NCI-H2196 treated with DMSO at 0.1 percent for 48 hours (cell line): ENCODE results near the gene FOXR1.
A peak's percentile ranks its signal among the peaks of the same experiment; 100 is the strongest.
"Not testable (repeated sequence)": the region's sequence is repeated elsewhere in the genome, so short reads cannot be mapped to it uniquely, and the experiment has no call there.

Source experiments
- DNase-seq: peaks from one replicate; lab custom pipeline; 2025; ENCODE audit not compliant: unreplicated experiment; lab: John Stamatoyannopoulos, UW

Gene FOXR1

GRCh38 chr11:118996926-118997626, 25.5 kb downstream of the FOXR1 start:
- peak; percentile 10 for DNase-seq

DNA sequence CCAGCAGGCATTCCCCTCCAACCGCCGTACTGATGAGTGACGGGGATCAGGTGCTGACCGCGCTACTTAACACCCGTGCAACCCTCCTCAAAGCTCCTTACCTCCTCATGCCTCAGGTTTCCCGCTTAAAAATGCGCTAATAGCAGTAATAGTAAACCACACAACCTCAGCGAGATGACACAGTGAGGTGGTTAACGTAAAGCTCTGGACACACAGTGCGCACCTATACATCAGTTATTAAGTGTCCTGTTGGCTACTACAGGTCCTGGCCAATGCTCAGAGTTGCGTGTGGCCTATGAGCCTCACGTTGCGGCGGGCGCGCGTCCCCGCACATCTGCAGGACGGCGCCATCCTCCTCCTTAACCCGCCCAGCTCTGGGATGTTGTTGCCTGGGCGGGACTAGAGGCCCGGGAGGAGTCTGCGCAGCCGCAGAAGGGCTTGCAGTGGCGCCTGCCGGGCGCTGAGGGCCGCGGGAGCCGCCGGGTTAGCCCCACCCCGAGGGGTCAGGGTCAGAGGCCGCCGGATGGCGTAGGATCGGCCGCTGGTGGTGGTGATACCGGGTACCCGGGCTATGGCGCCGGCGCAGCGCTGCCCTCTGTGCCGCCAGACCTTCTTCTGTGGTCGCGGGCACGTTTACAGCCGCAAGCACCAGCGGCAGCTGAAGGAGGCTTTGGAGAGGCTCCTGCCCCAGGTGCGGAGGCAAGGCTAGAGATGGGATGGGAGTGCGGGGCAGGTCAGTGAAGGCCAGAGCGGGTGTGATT, 26.2 kb downstream of the FOXR1 start, which contains the start of gene CENATAC:
Gene CENATAC (plus strand): TSS at position 512 of the 761 bp plus-strand sequence. CDS start 60 bp downstream, at position 572.
- peak; percentile 91 for DNase-seq

DNA sequence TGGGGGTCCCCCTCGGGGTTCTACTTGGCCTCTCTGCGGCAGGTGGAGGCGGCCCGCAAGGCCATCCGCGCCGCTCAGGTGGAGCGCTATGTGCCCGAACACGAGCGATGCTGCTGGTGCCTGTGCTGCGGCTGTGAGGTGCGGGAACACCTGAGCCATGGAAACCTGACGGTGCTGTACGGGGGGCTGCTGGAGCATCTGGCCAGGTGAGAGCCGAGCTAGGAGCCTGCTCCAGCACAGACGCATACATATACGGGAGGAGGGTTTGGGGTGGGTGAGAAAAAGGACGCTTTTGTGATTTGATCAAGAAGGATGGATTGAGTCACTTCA, 26.8 kb downstream of the FOXR1 start:
- DNase-seq: no peak

DNA sequence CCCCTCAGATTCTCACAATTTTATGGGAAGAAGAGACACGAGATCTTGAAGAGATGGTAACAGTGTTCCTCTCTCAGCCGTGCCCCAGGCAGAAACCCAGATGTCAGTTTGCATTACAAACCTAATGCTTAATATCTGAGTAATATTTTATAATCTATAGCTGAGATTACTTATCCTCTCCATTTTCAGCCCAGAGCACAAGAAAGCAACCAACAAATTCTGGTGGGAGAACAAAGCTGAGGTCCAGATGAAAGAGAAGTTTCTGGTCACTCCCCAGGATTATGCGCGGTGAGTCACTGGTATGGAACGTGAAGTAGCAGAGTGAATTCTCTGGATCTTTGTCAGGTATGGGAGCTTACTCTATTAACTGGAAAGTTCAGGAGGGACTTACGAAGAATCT, 27.3 kb downstream of the FOXR1 start:
- no peak for DNase-seq

GRCh38 chr11:119000906-119001305, 29.3 kb downstream of the FOXR1 start:
- no peak for DNase-seq

DNA sequence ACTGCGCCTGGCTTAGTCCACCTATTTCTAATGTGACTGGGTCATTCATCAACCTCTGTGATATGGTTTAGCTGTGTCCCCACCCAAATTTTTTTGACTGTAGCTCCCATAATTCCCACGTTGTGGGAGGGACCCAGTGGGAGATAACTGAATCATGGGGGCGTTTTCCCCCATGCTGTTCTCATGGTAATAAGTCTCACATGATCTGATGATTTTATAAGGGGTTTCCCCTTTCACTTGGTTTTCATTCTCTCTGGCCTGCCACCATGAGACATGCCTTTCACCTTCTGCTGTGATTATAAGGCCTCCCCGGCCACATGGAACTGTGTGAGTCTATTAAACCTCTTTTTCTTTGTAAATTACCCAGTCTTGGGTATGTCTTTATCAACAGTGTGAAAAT, 35.1 kb downstream of the FOXR1 start:
- DNase-seq: no peak

- DNase-seq: no peak
These were observed 40.0 kb downstream of the FOXR1 start for GRCh38 chr11:119011476-119012053.

DNA sequence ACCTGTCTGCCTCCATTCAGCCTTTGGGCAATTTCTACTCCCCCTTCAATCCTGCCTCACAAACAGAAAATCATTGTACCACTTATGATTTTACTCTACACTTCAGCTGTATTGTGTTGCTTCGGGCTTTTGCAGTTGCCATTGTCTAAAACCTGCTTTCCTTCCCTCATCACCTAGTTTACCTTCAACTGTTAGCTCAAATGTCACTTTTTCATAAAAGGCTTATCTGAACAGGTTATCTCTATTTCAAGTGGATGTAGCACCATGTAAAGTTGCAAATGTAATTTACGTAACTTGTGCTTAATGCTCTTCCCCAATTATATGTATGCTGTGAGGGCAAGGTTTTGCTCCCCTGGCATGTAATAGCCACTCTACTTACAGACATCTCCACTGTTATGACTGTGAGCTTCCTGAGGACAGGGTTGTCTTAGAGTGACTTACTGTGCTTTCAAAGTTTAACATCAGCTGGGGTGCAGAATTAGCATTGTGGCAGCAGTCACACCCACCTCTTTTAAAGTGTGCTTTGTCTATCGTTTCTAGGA, 41.1 kb downstream of the FOXR1 start:
- no peak for DNase-seq

DNA sequence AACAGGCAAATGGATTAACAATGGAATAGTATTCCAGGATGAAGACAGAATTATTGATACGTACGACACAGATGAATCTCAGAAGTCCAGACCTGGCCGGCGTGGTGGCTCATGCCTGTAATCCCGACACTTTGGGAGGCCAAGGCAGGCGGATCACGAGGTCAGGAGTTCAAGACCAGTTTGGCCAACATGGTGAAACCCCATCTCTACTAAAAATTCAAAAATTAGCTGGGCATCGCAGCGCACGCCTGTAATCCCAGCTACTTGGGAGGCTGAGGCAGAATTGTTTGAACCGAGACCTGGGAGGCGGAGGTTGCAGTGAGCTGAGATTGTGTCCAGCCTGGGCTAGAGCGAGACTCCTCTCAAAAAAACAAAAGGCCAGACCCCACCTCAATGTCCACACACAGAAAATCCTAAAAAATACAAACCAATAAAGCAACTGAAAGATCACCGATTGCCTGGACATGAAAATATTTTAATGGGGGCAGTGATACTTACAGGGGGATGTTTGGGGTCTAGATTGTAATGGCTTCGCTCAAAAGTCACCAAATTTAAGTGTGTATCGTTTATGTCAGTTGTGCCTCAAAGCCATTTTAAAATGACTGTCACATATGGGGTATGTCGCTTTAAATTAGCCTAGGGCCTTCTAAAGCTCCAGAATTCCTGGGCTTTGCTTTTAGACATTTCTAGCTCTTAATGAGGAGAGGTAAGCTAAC, 42.8 kb downstream of the FOXR1 start:
- DNase-seq: no peak

GRCh38 chr11:119015054-119015611, 43.6 kb downstream of the FOXR1 start:
- no peak for DNase-seq

DNA sequence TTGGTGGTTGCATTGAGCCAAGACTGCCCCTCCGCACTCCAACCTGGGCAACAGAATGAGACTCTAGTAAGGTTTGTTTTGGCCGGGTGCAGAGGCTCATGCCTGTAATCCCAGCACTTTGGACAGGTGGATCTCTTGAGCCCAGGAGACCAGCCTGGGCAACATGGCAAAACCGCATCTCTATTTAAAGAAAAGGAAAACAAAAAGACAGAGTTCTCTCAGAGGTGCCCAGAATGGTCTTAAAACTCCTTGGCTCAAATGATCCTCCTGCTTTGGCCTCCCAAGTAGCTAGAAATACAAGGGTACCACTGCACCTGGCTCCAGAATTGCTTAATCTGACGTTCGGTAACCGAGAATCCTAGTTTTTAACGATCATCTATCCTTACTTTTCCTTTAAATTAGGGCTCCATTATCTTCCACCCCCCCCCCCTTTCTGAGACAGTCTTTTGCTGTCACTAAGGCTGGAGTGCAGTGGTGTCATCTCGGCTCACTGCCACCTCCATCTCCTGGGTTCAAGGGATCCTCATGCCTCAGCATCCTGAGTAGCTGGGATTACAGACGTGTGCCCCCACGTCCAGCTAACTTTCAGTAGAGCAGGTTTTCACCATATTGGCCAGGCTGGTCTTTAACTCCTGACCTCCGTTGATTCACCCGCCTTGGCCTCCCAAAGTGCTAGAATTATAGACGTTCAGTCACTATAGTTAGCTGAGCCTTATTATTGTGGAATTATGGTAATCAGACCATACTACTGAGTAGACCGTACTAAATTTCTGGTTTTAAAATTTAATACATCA, 44.9 kb downstream of the FOXR1 start:
- no peak for DNase-seq

DNA sequence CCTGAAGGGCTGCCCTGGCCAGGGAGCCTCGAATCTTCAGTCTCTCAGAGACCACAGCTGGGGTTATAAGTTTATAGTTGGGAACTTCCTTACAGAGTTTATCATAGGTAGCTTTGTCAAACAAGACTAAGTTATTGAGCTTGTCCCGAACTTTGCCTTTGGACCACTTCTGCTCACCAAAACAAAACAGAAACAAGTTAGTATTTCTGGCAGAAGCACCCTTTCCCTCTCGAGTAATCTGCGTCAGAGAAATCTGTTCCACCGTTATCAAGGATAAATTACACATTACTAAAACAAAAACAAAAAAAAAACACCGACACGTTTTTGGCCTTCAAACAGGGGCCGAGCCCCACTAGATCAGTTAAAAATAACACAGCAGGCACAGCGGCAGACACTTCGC, 45.8 kb downstream of the FOXR1 start:
- not testable (repeated sequence) for DNase-seq

GRCh38 chr11:119018074-119018938, 46.7 kb downstream of the FOXR1 start, which contains the start of the genes RPS25 and TRAPPC4:
Gene RPS25 (minus strand): TSS chr11:119018343. CDS start chr11:119018284, 59 bp downstream.
Gene TRAPPC4 (plus strand): TSS chr11:119018766. CDS start chr11:119018796, 30 bp downstream.
- peak; percentile 94 for DNase-seq

DNA sequence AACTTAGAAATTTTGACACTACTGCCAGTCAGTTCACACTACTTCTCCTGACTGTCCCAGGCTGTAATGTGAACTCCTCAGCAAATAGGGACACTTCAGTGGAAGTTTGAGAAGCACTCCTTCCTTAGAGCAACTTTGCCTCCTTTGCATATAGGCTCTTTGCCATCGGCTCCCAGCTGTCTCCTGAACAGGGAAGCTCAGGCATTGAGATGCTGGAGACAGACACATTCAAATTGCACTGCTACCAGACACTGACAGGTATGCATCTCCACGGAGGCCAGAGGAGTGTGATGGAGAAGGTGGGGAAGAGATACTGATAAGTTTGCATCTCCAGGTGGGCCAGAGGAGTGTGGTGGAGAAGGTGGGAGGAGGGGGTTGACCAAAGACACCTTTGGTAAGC, 48.4 kb downstream of the FOXR1 start:
- DNase-seq: no peak

GRCh38 chr11:119021631-119022030, 50.1 kb downstream of the FOXR1 start:
- no peak for DNase-seq

GRCh38 chr11:119023741-119024140, 52.2 kb downstream of the FOXR1 start:
- DNase-seq: no peak

DNA sequence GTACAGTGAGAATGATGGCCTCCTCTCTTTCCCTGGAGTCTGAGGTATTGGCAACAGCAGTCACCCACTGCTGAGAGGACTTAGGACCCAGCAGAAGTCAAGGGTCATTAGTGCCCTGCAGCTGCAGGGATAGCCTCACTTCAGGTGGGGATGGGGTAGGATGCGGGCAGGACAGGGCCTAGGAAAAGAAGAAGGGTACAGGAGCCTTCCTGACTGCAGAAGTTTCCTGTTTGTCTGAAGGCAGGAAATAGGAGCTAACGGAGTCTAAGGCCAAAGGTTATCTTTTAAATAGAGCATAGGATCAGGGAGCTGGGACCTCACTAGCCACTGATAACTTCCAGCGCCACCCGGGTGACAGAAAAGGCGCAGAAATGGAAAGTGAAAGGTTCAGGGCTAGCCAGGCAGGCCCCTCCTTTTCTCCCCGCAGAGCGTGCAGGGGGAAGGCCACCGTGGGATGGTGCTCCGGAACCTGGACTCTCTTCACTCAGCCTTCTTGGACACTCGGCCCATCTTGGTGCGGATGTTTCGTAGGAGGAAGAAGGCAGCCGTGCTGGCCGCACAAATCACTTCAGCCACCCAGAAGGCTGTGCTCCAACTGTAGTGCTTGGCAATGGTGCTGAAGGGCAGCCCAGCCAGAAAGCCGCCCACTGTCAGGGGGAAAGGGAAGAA, 53.0 kb downstream of the FOXR1 start:
- no peak for DNase-seq

DNA sequence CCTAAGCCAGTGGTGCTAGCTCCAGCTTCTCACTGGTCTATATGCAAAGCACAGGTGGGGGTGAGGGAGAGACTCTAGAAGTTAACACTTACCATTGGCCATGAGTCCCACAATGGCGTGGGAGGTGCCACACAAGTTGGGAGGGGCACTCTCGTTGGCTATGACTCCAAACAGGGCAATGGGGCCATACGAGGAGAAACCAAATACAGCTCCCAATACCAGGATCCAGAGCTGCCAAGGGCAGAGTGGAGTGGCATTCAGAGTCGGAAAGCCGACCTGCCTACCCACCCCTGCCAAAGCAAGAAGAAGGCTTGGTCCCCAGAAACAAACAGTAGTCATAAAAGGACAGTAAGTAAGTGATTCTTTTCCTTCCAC, 53.5 kb downstream of the FOXR1 start:
- DNase-seq: no peak

DNA sequence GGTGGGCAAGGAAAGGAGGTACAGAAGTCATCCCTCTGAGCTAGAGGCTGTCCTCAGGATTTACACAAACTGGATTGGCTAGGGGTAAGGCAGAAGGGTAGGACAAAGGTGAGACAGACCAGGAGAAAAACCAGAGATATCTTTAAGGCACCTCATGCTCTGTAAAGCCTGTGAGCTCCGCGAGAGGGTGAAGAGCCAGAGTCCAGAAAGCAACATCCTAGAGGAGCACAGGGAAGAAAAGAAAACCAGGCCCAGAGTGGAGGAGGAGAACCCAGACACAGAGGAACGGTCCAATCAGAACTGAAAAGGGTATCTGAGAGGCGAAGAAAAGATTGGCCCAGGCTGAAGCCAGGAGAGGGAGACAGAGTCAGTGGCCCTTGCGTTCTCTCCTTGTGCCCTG, 54.0 kb downstream of the FOXR1 start:
- DNase-seq: no peak
